Activated T-helper 2 cell treated with anti-CD3 and anti-CD28 coated beads, Interferon-gamma antibody, Interleukin-2, Interleukin-4, amounts not matched to agents 10 μg/mL and 5 μg/mL and 100 μg/mL, durations not matched to agents 14 hours and 24 hours and 36 hours (primary cell): ENCODE data around the gene SMAD1. TPM values are rescaled to one million over a fixed set of nuclear protein-coding genes. Genes with fewer than 3 reads are reported as not detected.

Experiments used
- DNase-seq: peaks from one replicate; pipeline ENCODE4 v3.0.0; 2021; ENCODE audit warnings: low spot score
- H3K27ac Mint-ChIP-seq: one replicate; pipeline ENCODE4 v1.8.0; 2021; ENCODE audit warnings: mixed read lengths
- H3K27me3 Mint-ChIP-seq: one replicate; pipeline ENCODE4 v1.8.0; 2021; ENCODE audit warnings: low read depth, mixed read lengths
- H3K36me3 Mint-ChIP-seq: one replicate; pipeline ENCODE4 v1.8.0; 2021; ENCODE audit warnings: low read depth, mixed read lengths
- H3K4me1 Mint-ChIP-seq: one replicate; pipeline ENCODE4 v1.8.0; 2021; ENCODE audit warnings: low read depth, mixed read lengths
- H3K4me3 Mint-ChIP-seq: one replicate; pipeline ENCODE4 v1.8.0; 2021; ENCODE audit warnings: low read depth, mild to moderate bottlenecking, moderate library complexity, mixed read lengths
- H3K9me3 Mint-ChIP-seq: one replicate; pipeline ENCODE4 v1.8.0; 2021; ENCODE audit warnings: mixed read lengths
- intact Hi-C: fragments of 100-400 bp; cut with micrococcal nuclease; formaldehyde crosslinking; loops from one replicate; pipeline ENCODE4 v1.15.1; 2023
- total RNA-seq: library from RNA; stranded (reverse); gene quantifications from 2 replicates; pipeline ENCODE4 v1.2.3, GENCODE V29; 2022

The SMAD1 gene
- total RNA-seq, 1 donor from 2014 or later = 5.8 TPM

- H3K4me1 Mint-ChIP-seq = no peaks in the 10 kb centered on the region
- DNase-seq = no peak
- H3K4me3 Mint-ChIP-seq = no peak overlapping the region
- intact Hi-C loops = no loop called here
- no peaks in the 10 kb centered on the region for H3K36me3 Mint-ChIP-seq
- H3K27me3 Mint-ChIP-seq = peaks cover 13% of the 10 kb centered on the region
- H3K27ac Mint-ChIP-seq = no peak overlapping the region
- H3K9me3 Mint-ChIP-seq = no peaks in the 10 kb centered on the region
Measured at GRCh38 chr4:145589916-145590702, 108.5 kb downstream of the SMAD1 start.

- no peaks in the 10 kb centered on the region for H3K4me1 Mint-ChIP-seq
- no peak overlapping the region for H3K4me3 Mint-ChIP-seq
- no peak overlapping the region for H3K27ac Mint-ChIP-seq
- H3K27me3 Mint-ChIP-seq = peaks cover 37% of the 10 kb centered on the region
- no peak for DNase-seq
- H3K36me3 Mint-ChIP-seq = no peaks in the 10 kb centered on the region
- H3K9me3 Mint-ChIP-seq = peaks cover 13% of the 10 kb centered on the region
- intact Hi-C loops = no loop called here
Measured at GRCh38 chr4:145602129-145602760, 120.6 kb downstream of the SMAD1 start.

GRCh38 chr4:145605941-145606340 lies 124.3 kb downstream of the SMAD1 start:
- Mint-ChIP-seq H3K4me3 (no peak overlapping the region), H3K4me1 (peaks cover 3% of the 10 kb centered on the region), H3K9me3 (peaks cover 10% of the 10 kb centered on the region), H3K27me3 (peaks cover 25% of the 10 kb centered on the region), H3K36me3 (no peaks in the 10 kb centered on the region), H3K27ac (no peak overlapping the region)
- intact Hi-C loops = loop anchor here (5.0 kb wide), 1 partner anchor 49 kb away; no protein-coding TSS in a partner anchor
- DNase-seq = no peak

Other genes starting within 250 kb of the SMAD1 start
- 15.9 and 16.0 TPM in 2 replicates for gene MMAA, start 137.5 kb downstream of the SMAD1 start, total RNA-seq
- gene C4orf51, start 198.3 kb downstream of the SMAD1 start, total RNA-seq = not detected in 2 replicates